Aortic smooth muscle cell (primary cell): ENCODE data around the gene ANAPC16. TPM values are rescaled to one million over a fixed set of nuclear protein-coding genes. Genes with fewer than 3 reads are reported as not detected.

ENCODE experiments used
- total RNA-seq: library from RNA; depleted of rRNA; stranded (reverse); fragments of >200 nt; gene quantifications from 2 replicates; pipeline ENCODE4 v1.2.3, GENCODE V29; 2014

Gene ANAPC16
- 36.6 and 45.0 TPM in 2 replicates for total RNA-seq

GRCh38 chr10:72215611-72216549 is at the start of gene ANAPC16, which contains the start of gene ASCC1:
TSS of gene ANAPC16 (plus strand) at chr10:72216012. CDS start at chr10:72223915, 7,903 bp downstream.
TSS of gene ASCC1 (minus strand) at chr10:72216276. CDS start at chr10:72213298, 2,978 bp downstream.

GRCh38 chr10:72273410-72274212 is 57.8 kb downstream of the ANAPC16 start, which contains the start of gene DDIT4:
TSS of gene DDIT4 (plus strand) at chr10:72273924. CDS start at chr10:72274217, 293 bp downstream.

Other genes starting within 250 kb of the ANAPC16 start
- gene SPOCK2, start 127.5 kb upstream of the ANAPC16 start, total RNA-seq = 0.26 and 0.37 TPM in 2 replicates
- 25.0 and 32.6 TPM in 2 replicates for gene ASCC1, start 264 bp downstream of the ANAPC16 start, total RNA-seq
- 58.4 and 110 TPM in 2 replicates for gene DDIT4, start 57.9 kb downstream of the ANAPC16 start, total RNA-seq
- gene DNAJB12, start 138.9 kb downstream of the ANAPC16 start, total RNA-seq = 19.7 and 24.8 TPM in 2 replicates